UCSD-AML1 (cell line): ENCODE results near the gene RGL2.

Experiments used
- DNase-seq: peaks from one replicate; lab custom pipeline; 2025; ENCODE audit not compliant: unreplicated experiment; lab: John Stamatoyannopoulos, UW

RGL2 gene

GRCh38 chr6:33241968-33242367, 56.8 kb downstream of the RGL2 start:
- no peak for DNase-seq
